ENCODE results near the gene ADAMTS20. TPM values are rescaled to one million over a fixed set of nuclear protein-coding genes. Genes with fewer than 3 reads are reported as not detected.

Gene ADAMTS20
- total RNA-seq, 1 experiment from 2014 or later, result 0.90 TPM

Other genes with a start within 250 kb of the ADAMTS20 start
- 11.9 and 22.3 TPM in 2 replicates for gene PUS7L, start 206.6 kb upstream of the ADAMTS20 start, total RNA-seq (2014; rRNA removed; shearing (Covaris generic))
- 4.5 and 5.7 TPM in 2 replicates for gene IRAK4, start 206.7 kb upstream of the ADAMTS20 start, total RNA-seq (2014; rRNA removed; shearing (Covaris generic))

Measured in H7 (cell line).